CD4-positive, CD25-positive, alpha-beta regulatory T cell (primary cell): ENCODE measurements around the gene PCBD1. TPM values are rescaled to one million over a fixed set of nuclear protein-coding genes. Genes with fewer than 3 reads are reported as not detected.

Source experiments
- ATAC-seq, 2 donors: fragments of 150-1000 bp; cut with Tn5 transposase; one replicate each; pipeline ENCODE4 v1.10.0; 2021; ENCODE audit warnings: low read depth in 2 of 2, moderate number of reproducible peaks in 2 of 2, moderate library complexity in 1 of 2
- DNase-seq, 3 donors: peaks; one replicate each; pipeline versions ENCODE4 v3.0.0 to v3.0.0-alpha.2; 2012 to 2022; ENCODE audit warnings: mixed read lengths in 1 of 3
- H3K27ac ChIP-seq: one replicate; pipeline ENCODE4 v1.7.0; 2013; ENCODE audit warnings: mild to moderate bottlenecking, low read length; ENCODE audit not compliant: insufficient read depth, poor library complexity, severe bottlenecking
- H3K27me3 ChIP-seq: one replicate; pipeline ENCODE4 v1.7.0; 2013; ENCODE audit warnings: low read length; ENCODE audit not compliant: control insufficient read depth, insufficient read depth
- H3K36me3 ChIP-seq: one replicate; pipeline ENCODE4 v1.7.0; 2013; ENCODE audit warnings: mild to moderate bottlenecking, low read length, moderate library complexity; ENCODE audit not compliant: control insufficient read depth, insufficient read depth
- H3K4me1 ChIP-seq: 2 replicates; pipeline ENCODE4 v1.7.0; 2013; ENCODE audit warnings: mild to moderate bottlenecking, low read length; ENCODE audit not compliant: insufficient read depth, control insufficient read depth, poor library complexity, severe bottlenecking
- H3K4me3 ChIP-seq: one replicate; pipeline ENCODE4 v1.7.0; 2013; ENCODE audit warnings: low read depth, mild to moderate bottlenecking, low read length, moderate library complexity
- H3K9me3 ChIP-seq, 2 experiments: 1 replicate in 1 of 2; 2 replicates in 1 of 2; pipeline ENCODE4 v1.7.0; 2013; ENCODE audit warnings: low read length in 2 of 2, mild to moderate bottlenecking in 1 of 2, moderate library complexity in 1 of 2; ENCODE audit not compliant: control insufficient read depth in 2 of 2
- H3K27ac Mint-ChIP-seq, 3 donors: one replicate each; pipeline ENCODE4 v1.8.0; 2020 to 2022; ENCODE audit warnings: mild to moderate bottlenecking in 3 of 3, mixed read lengths in 3 of 3, moderate library complexity in 2 of 3
- H3K27me3 Mint-ChIP-seq: one replicate; pipeline ENCODE4 v1.8.0; 2022; ENCODE audit warnings: mild to moderate bottlenecking, mixed read lengths
- H3K36me3 Mint-ChIP-seq: one replicate; pipeline ENCODE4 v1.8.0; 2020; ENCODE audit warnings: mixed read lengths
- H3K4me1 Mint-ChIP-seq, 4 donors: one replicate each; pipeline ENCODE4 v1.8.0; 2020 to 2022; ENCODE audit warnings: mixed read lengths in 4 of 4, mild to moderate bottlenecking in 1 of 4
- H3K4me3 Mint-ChIP-seq, 4 donors: one replicate each; pipeline ENCODE4 v1.8.0; 2020 to 2022; ENCODE audit warnings: mild to moderate bottlenecking in 4 of 4, mixed read lengths in 4 of 4, moderate library complexity in 3 of 4
- H3K9me3 Mint-ChIP-seq, 7 donors: one replicate each; pipeline ENCODE4 v1.8.0; 2020 to 2022; ENCODE audit warnings: mixed read lengths in 7 of 7, mild to moderate bottlenecking in 3 of 7, moderate library complexity in 2 of 7
- polyA plus RNA-seq, 4 donors: library from polyadenylated mRNA; unstranded; fragments of 300-500 nt; fragmentation: Illumina TruSeq; gene quantifications; one replicate each; pipeline ENCODE4 v1.2.3, GENCODE V29; 2021
- total RNA-seq: library from RNA; stranded (reverse); gene quantifications from one replicate; pipeline ENCODE4 v1.2.3, GENCODE V29; 2022

The PCBD1 gene
- total and polyA plus RNA-seq, 5 donors from 2014 or later, result 14.0 to 41.7 (median 28.7) TPM

DNA sequence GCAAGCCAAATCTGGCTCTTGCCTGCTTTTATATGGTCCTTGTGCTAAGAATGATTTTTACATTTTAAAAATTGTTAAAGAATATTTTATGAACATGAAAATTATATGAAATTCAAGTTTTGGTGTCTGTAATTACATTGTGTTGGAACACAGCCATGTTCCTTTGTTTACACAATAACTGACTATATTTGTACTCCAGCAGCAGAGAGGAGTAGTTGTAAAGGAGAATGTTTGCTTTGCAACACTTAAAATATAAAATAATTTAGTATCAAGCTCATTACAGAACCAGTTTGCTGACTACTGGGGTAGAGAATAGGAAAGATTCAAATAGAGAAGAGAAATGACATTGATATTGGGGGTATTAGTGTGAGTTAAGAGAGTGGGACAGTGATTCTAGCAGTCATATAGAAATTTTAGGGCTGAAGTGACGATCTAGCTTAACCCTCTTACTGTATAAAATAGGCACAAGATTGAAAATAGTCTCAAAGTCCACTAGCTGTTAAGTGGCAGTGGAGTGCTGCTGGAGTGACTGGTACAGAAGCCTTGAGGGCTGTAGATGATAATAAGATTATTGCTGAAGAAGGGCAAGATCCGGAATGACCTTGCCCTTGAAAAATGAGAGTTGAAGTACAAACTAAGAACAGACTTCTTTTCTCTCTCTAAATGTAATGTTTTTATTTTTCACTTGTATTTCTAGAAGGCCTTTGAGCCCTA is 44.4 kb downstream of the PCBD1 start:
- no peak for DNase-seq
- peaks cover 2% of the 10 kb centered on the region for H3K4me1 ChIP-seq

GRCh38 chr10:70843333-70843732 is 45.0 kb downstream of the PCBD1 start:
- peaks cover 47% of the 10 kb centered on the region for H3K36me3 Mint-ChIP-seq
- Histone ChIP-seq H3K9me3 (no peaks in the 10 kb centered on the region), H3K36me3 (peaks cover 21% of the 10 kb centered on the region), H3K27me3 (no peaks in the 10 kb centered on the region), H3K27ac (no peak overlapping the region), H3K4me1 (peaks cover 2% of the 10 kb centered on the region), H3K4me3 (no peak overlapping the region)
- no peaks in the 10 kb centered on the region for H3K27me3 Mint-ChIP-seq
- DNase-seq, result no peak
- H3K27ac Mint-ChIP-seq, result no peak overlapping the region
- H3K4me1 Mint-ChIP-seq, result peaks cover 6 to 30% (median 19%) of the 10 kb centered on the region in 4 donors
- no peak for ATAC-seq
- H3K4me3 Mint-ChIP-seq, result no peak overlapping the region
- no peaks in the 10 kb centered on the region for H3K9me3 Mint-ChIP-seq

More for the DNA sequence above, 44.4 kb downstream of the PCBD1 start:
- no peaks in the 10 kb centered on the region for H3K9me3 ChIP-seq
- Mint-ChIP-seq H3K27me3 (no peaks in the 10 kb centered on the region), H3K36me3 (peaks cover 48% of the 10 kb centered on the region), H3K4me3 (no peak overlapping the region), H3K9me3 (no peaks in the 10 kb centered on the region), H3K27ac (peak overlapping the region in 1 of 3 donors; percentile 50), H3K4me1 (peaks cover 4 to 28% (median 21%) of the 10 kb centered on the region in 4 donors)
- no peaks in the 10 kb centered on the region for H3K27me3 ChIP-seq
- no peak for ATAC-seq
- H3K36me3 ChIP-seq, result peaks cover 21% of the 10 kb centered on the region
- no peak overlapping the region for H3K4me3 ChIP-seq
- H3K27ac ChIP-seq, result no peak overlapping the region

DNA sequence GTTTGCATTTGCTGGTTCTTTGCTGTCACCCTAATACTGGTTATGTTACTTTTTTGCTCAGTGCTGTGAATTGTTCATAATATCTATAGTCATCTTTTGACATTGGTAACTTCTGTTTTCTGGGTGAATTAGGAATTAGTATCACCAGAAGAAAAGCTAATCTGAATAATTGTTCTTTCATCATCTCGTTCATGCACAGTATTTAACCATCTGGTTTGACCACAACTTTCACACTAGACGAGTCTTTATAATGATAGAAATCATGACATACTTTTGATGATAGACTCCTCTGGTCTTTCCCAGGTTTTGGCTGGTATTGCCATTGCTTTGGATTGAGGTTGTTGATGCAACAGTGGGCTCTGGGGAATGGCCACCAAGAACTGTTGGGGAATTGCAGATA is 47.5 kb downstream of the PCBD1 start:
- Histone ChIP-seq H3K27ac (no peak overlapping the region), H3K4me1 (peaks cover 2% of the 10 kb centered on the region), H3K27me3 (no peaks in the 10 kb centered on the region), H3K36me3 (peaks cover 20% of the 10 kb centered on the region), H3K4me3 (no peak overlapping the region), H3K9me3 (peaks cover 0 to 6% of the 10 kb centered on the region in 2 experiments)
- ATAC-seq (no peak), DNase-seq (no peak)
- peaks cover 0 to 6% (median 2%) of the 10 kb centered on the region in 7 donors for H3K9me3 Mint-ChIP-seq
- peaks cover 12 to 35% (median 26%) of the 10 kb centered on the region in 4 donors for H3K4me1 Mint-ChIP-seq
- H3K4me3 Mint-ChIP-seq, result no peak overlapping the region
- no peaks in the 10 kb centered on the region for H3K27me3 Mint-ChIP-seq
- H3K36me3 Mint-ChIP-seq, result peaks cover 56% of the 10 kb centered on the region
- H3K27ac Mint-ChIP-seq, result no peak overlapping the region

DNA sequence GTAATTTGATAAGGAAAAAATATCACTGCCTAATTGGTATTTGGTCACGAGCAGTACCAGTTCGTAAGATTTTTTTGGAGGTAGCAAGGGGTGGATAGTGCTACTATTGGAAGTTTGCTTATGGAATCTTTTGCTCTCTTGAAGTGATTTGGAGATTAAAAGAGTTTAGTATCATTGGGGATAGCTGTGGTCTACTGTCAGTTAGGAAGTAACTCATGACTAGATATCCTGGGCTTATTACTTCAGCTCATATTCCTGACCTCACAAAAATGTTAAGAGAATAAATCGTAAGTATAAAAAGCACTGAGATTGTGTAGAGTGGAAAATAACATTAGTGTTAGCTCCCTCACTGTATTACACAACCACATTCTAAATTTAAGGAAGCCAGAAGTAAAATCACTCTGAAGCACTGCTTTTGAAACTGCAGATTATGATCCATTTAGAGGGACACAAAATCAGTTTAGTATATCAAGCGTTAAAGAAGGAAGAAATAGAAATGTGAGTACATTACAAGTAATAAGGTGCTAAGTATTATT is 50.0 kb downstream of the PCBD1 start:
- no peak overlapping the region for H3K4me3 ChIP-seq
- Mint-ChIP-seq H3K36me3 (peaks cover 50% of the 10 kb centered on the region), H3K4me1 (peaks cover 8 to 44% (median 23%) of the 10 kb centered on the region in 4 donors), H3K27ac (no peak overlapping the region), H3K9me3 (peaks cover 0 to 6% (median 2%) of the 10 kb centered on the region in 7 donors), H3K4me3 (no peak overlapping the region), H3K27me3 (no peaks in the 10 kb centered on the region)
- H3K9me3 ChIP-seq, result peaks cover 0 to 6% of the 10 kb centered on the region in 2 experiments
- H3K4me1 ChIP-seq, result peaks cover 2% of the 10 kb centered on the region
- H3K27me3 ChIP-seq, result no peaks in the 10 kb centered on the region
- no peak for DNase-seq
- H3K36me3 ChIP-seq, result peaks cover 10% of the 10 kb centered on the region
- no peak overlapping the region for H3K27ac ChIP-seq
- ATAC-seq, result no peak

- Histone ChIP-seq H3K36me3 (peaks cover 10% of the 10 kb centered on the region), H3K4me1 (peaks cover 2% of the 10 kb centered on the region), H3K4me3 (no peak overlapping the region), H3K27me3 (no peaks in the 10 kb centered on the region), H3K27ac (no peak overlapping the region), H3K9me3 (peaks cover 0 to 6% of the 10 kb centered on the region in 2 experiments)
- no peaks in the 10 kb centered on the region for H3K27me3 Mint-ChIP-seq
- H3K4me3 Mint-ChIP-seq, result no peak overlapping the region
- no peak for ATAC-seq
- DNase-seq, result no peak
- peaks cover 8 to 47% (median 28%) of the 10 kb centered on the region in 4 donors for H3K4me1 Mint-ChIP-seq
- H3K36me3 Mint-ChIP-seq, result peaks cover 46% of the 10 kb centered on the region
- H3K9me3 Mint-ChIP-seq, result peaks cover 0 to 6% (median 2%) of the 10 kb centered on the region in 7 donors
- no peak overlapping the region for H3K27ac Mint-ChIP-seq
Measured at GRCh38 chr10:70837660-70838059, 50.7 kb downstream of the PCBD1 start.

- Mint-ChIP-seq H3K4me3 (no peak overlapping the region), H3K9me3 (peaks cover 0 to 6% (median 2%) of the 10 kb centered on the region in 7 donors), H3K27ac (no peak overlapping the region), H3K36me3 (peaks cover 47% of the 10 kb centered on the region), H3K4me1 (peaks cover 8 to 38% (median 24%) of the 10 kb centered on the region in 4 donors), H3K27me3 (no peaks in the 10 kb centered on the region)
- Histone ChIP-seq H3K36me3 (peaks cover 12% of the 10 kb centered on the region), H3K9me3 (peaks cover 0 to 6% of the 10 kb centered on the region in 2 experiments), H3K4me1 (peaks cover 2% of the 10 kb centered on the region), H3K27me3 (no peaks in the 10 kb centered on the region), H3K4me3 (no peak overlapping the region), H3K27ac (no peak overlapping the region)
- ATAC-seq (no peak), DNase-seq (no peak)
Measured at GRCh38 chr10:70836319-70836718, 52.0 kb downstream of the PCBD1 start.

- DNase-seq, result no peak
- no peak overlapping the region for H3K27ac Mint-ChIP-seq
- peaks cover 14 to 27% (median 17%) of the 10 kb centered on the region in 4 donors for H3K4me1 Mint-ChIP-seq
- Histone ChIP-seq H3K4me1 (no peaks in the 10 kb centered on the region), H3K27me3 (no peaks in the 10 kb centered on the region), H3K36me3 (peaks cover 13% of the 10 kb centered on the region), H3K27ac (no peak overlapping the region), H3K4me3 (no peak overlapping the region), H3K9me3 (peaks cover 0 to 6% of the 10 kb centered on the region in 2 experiments)
- H3K4me3 Mint-ChIP-seq, result no peak overlapping the region
- H3K9me3 Mint-ChIP-seq, result peaks cover 0 to 6% (median 2%) of the 10 kb centered on the region in 7 donors
- no peaks in the 10 kb centered on the region for H3K27me3 Mint-ChIP-seq
- ATAC-seq, result no peak
- peaks cover 47% of the 10 kb centered on the region for H3K36me3 Mint-ChIP-seq
Measured at GRCh38 chr10:70834441-70835151, 53.8 kb downstream of the PCBD1 start.
